22Rv1 (cell line): Measurements from ENCODE around the gene ENKD1.

Source experiments
- CTCF ChIP-seq: fragments of 450-650 bp; IDR thresholded peaks from 2 replicates; pipeline ENCODE4 v1.5.1; 2017; ENCODE audit warnings: mild to moderate bottlenecking
- ZFX ChIP-seq: fragments of 450-650 bp; IDR thresholded peaks from 2 replicates; pipeline ENCODE4 v1.6.1; 2017; ENCODE audit warnings: antibody characterized with exemption, borderline replicate concordance

DNA sequence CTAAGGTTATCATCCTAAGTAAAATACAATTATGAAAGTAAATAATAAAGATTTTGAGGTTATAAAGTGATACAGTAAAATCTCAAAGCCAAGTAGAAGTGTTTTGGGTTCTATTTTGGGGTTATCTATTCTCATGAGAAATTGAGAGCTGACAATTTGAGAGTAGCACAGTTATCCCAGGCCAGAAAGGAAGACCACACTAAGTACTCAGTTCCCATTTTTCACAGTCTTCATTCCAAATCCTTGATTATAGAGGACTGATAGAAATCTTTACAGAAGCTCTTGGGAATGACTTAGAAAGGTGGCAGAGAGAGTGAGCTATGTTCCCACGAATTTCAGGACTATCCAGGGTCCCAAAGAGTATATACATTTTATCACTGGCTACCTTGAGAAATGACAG, 48.0 kb upstream of the ENKD1 start:
- TF ChIP-seq CTCF (no peak), ZFX (no peak)
